Mammary epithelial cell (primary cell): ENCODE measurements around the gene NXNL2.

Experiments used
- CTCF ChIP-seq, 2 donors: IDR thresholded peaks in 1 of 2; conservative IDR thresholded peaks in 1 of 2; 2 replicates each; pipeline ENCODE4 v1.5.1; 2011 to 2012; ENCODE audit warnings: inconsistent platforms in 2 of 2, low read length in 2 of 2, mild to moderate bottlenecking in 2 of 2, control low read depth in 1 of 2, low read depth in 1 of 2; ENCODE audit not compliant: insufficient read depth in 1 of 2; ENCODE audit errors: extremely low read depth in 1 of 2
- EZH2 ChIP-seq: IDR thresholded peaks from 2 replicates; pipeline ENCODE4 v1.6.1; 2012; ENCODE audit warnings: low read length, inconsistent platforms, borderline replicate concordance

GRCh38 chr9:88523056-88523455, 11.9 kb upstream of the NXNL2 start:
- TF ChIP-seq CTCF (conservative IDR thresholded peaks at IDR 0.05 in 1 of 2, IDR thresholded peaks at IDR 0.05 in 1 of 2; ENCODE audit: extremely low read depth in 1 of 2, insufficient read depth in 1 of 2, low read depth in 1 of 2, low read length in 2 of 2): no peak
- no peak for TF ChIP-seq EZH2
